AG09309 (cell line): Measurements from ENCODE around the gene TUBGCP3.

Source experiments
- DNase-seq: peaks from one replicate; pipeline ENCODE4 v3.0.0-alpha.2; 2010; ENCODE audit warnings: low read depth
- H3K4me3 ChIP-seq: 2 replicates; pipeline ENCODE4 v1.5.1; 2011; ENCODE audit warnings: mild to moderate bottlenecking, low read depth, low read length, moderate library complexity; ENCODE audit not compliant: control insufficient read depth
- TF ChIP-seq, protein P1 (sequence below): IDR thresholded peaks from 2 replicates; pipeline ENCODE4 v1.5.1; 2011; ENCODE audit warnings: mild to moderate bottlenecking, low read depth, low read length, inconsistent platforms; ENCODE audit not compliant: insufficient read depth, control insufficient read depth; ENCODE audit errors: missing control alignments

The TUBGCP3 gene

DNA sequence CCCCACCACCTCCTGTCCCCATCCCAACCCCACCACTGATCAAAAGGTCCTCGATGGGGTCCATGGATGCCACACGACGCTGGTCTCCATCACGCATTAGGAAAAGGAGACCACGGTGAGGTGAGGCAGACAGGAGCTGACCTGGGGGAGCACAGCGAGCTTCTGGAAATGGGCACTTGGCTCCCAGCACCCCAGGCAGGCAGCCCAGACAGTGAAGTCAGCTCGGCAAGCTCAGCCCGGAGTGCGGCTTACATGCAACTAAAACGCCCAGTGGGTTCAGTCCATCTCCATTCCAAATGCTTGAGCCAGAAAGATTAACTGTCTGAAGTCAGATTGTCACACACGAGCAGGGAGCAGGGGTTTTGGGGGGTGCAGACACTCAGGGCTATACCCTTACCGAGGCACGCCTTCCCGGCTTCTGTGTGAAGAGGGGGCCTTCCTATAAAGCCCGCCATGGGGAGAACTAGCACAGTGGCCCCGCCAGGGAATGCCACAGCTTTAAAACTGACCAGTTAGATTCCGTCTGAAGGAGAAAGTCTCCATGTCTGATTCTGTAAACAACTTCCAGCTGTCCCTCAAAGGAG is 132.4 kb downstream of the TUBGCP3 start:
- TF ChIP-seq, protein P1, sequence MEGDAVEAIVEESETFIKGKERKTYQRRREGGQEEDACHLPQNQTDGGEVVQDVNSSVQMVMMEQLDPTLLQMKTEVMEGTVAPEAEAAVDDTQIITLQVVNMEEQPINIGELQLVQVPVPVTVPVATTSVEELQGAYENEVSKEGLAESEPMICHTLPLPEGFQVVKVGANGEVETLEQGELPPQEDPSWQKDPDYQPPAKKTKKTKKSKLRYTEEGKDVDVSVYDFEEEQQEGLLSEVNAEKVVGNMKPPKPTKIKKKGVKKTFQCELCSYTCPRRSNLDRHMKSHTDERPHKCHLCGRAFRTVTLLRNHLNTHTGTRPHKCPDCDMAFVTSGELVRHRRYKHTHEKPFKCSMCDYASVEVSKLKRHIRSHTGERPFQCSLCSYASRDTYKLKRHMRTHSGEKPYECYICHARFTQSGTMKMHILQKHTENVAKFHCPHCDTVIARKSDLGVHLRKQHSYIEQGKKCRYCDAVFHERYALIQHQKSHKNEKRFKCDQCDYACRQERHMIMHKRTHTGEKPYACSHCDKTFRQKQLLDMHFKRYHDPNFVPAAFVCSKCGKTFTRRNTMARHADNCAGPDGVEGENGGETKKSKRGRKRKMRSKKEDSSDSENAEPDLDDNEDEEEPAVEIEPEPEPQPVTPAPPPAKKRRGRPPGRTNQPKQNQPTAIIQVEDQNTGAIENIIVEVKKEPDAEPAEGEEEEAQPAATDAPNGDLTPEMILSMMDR = no peak
- DNase-seq = no peak
- H3K4me3 ChIP-seq = no peak overlapping the region

DNA sequence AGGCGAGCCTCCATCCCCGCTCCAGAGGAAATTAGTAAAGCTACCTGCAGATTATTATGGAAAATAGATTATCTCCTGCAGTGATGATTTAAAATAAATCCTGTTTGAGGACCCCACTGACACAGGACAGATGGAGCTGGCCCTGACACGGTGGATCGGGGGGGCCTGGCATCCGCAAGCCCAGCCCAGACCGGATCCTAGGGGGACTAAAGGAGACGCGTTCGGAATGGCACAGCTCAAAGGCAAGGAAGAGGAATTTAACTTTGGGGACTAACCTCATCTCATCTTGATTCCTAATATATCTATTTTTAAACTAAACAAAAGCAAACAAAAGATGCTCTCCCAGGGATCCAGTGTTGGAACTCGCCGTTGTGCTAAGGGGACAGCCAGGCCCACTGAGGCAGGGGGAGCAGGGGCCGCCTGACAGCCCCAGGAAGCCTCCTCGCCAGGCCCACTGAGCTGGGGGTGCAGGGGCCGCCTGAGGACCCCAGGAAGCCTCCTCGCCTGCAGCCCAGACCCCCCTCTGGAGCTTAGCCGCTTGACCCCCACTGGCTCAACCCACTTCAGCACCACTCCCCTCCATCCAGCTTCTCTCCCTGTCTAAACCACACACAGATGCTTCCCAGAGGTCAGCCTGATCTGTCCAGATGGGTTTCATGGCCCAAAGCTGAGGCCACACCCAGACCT is 133.2 kb downstream of the TUBGCP3 start:
- TF ChIP-seq, protein P1 = no peak
- no peak for DNase-seq
- no peak overlapping the region for H3K4me3 ChIP-seq

DNA sequence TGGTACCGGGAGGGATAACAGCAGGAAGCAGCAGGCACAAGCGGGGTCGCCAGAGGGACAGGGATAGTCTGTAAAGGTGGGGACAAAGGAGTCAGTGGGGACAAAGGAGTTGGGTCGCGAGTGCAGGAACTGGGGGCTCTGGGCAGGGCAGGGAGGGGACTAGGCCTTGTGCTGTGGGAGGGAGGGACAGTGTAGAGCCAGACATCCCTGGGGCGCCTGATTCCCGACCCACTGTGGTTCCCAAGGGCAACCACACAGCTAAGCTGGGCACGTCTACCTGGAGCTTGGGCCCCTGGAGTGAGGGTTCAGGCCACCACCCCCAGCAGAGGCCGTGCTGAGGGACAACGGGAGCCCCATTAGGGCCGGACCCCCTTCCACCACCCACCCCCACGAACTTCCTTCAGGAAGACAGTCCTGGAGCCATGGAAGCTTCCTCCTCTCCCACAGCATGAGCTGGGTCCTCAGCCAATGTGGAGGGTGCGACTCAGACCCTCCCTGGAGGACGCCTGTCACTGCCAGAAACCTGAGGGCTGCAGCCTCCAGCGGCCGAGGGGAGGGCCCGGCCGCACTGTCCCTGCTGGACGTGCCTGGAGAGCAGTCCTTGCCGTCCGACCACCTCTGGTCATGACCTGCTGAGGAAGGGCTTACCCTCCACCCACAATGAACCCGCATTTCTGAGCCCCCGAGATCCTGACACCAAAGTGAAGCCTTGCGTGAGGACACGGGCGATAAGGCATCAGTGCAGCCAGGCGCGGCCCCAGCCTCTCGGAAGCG is 133.9 kb downstream of the TUBGCP3 start:
- TF ChIP-seq, protein P1 = no peak
- DNase-seq = no peak
- H3K4me3 ChIP-seq = no peak overlapping the region

DNA sequence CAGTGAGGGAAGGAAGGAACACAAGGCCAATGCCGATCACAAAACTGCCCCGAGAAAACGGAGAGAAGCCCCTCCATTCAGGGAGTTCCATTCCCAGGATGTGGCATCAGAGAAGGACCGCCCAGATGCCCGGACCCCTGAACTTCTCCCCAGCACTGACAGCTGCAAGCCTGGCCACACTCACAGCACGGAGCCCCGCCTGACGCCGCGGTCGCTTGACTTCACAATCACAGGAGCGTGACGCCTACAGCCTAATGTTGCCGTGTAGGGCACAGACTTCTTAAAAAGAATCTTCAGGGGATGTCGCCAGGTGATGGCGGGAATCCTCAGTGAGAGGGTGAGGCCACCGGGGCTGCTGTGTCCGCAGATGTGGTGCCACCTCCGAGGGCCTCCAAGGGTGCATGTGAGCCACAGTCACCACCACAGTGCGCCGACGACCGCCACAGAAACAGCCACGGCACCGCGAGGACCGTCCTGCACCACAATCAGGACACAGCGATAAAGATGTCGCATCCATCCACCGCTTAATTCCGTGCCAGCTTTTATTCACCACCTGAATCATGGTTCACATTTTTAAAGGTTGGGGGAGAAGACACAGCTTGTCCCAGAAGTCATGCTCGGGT is 134.6 kb downstream of the TUBGCP3 start:
- TF ChIP-seq, protein P1 = no peak
- no peak for DNase-seq
- no peak overlapping the region for H3K4me3 ChIP-seq

DNA sequence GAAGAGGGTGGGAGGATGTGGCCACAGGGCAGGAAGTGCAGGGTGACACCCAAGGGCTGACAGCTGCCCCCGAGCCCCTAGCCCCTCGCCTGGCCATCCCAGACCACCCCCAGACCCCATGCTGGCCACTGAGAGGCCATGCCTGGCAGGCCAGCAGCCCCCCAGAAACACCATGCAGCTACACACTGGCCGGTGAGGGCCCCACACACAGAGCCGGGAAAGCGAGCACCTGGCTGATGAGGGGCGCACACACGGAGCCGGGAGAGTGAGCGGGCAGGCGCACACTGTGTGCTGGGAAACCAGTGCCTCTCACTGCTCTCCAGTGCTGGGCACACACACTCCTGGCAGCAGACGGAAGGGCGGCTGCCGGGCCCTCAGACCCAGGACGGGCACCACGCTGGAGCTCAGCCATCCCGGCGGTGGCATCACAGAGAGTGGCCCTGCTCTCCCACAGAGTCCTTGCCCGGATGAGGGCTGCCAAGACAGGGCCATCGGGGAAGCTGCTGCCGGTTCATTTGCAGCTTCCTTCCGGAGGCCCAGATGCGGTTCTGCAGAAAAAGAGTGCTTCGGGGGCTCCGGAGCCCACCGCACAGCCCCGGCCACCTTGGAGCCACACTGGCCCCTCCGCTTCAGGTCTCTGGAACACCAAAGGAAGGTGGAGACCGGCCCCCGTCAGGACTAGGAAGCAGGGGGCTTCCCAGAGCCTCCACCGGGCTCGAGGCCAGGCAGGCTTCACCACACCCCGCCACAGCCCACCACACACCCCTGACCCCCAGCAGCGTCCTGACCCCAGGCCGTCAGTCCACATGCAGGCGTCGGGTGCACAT is 135.4 kb downstream of the TUBGCP3 start:
- H3K4me3 ChIP-seq = no peak overlapping the region
- TF ChIP-seq, protein P1 = no peak
- no peak for DNase-seq
